HG03039 (cell line): Measurements from ENCODE around the gene CINP.

Source experiments
- ATAC-seq: cut with Tn5 transposase; IDR thresholded peaks from one replicate; pipeline ENCODE4 v1.9.1; 2021; ENCODE audit warnings: mild to moderate bottlenecking, moderate library complexity; ENCODE audit not compliant: unreplicated experiment

Gene CINP

GRCh38 chr14:102362545-102363181 lies at the start of gene CINP, which contains the start of gene TECPR2:
Gene CINP, minus strand, starts transcription at chr14:102362890. Its CDS starts 39 bp downstream, at chr14:102362851.
Gene TECPR2, plus strand, starts transcription at chr14:102362941. Its CDS starts 13,781 bp downstream, at chr14:102376722.
- peak; percentile 85 for ATAC-seq

DNA sequence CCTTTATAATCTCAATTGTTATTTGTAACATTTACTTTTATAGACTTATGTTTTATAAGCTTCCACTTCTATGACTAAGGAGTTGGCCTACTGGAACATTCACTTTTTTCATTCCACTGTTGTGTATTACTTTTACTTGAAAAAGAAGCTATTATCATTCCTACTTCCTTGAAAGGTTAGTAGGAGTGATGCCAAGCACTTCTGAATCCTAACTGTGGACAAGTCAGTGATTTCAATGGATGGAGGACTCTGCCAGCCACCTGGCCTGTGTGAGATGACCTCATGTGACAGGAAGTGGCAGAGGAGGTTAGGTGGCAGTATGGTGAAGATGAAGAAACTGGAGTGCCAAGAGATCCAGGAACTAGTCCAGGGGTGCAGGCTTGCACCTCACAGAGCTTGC lies 46.0 kb upstream of the CINP start:
- ATAC-seq = no peak

GRCh38 chr14:102407258-102407657 lies 44.6 kb upstream of the CINP start:
- ATAC-seq = no peak

DNA sequence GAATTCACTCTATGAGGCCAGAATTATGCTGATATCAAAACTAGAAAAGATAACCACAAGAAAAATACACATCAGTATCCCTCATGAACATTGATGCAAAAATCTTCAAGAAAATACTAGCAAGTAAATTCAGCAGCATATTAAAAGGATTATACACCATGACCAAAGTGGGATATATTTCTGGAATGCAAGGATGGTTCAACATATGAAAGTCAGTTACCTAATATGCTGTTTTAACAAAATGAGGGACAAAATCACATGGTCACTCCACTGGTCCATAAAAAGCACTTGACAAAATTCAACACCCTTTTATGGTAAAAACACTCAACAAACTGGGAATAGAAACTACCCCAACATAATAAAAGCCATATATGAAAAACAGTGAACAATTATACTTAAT lies 40.3 kb upstream of the CINP start:
- no peak for ATAC-seq

- ATAC-seq = no peak
Measured at GRCh38 chr14:102396521-102396920, 33.8 kb upstream of the CINP start.

- no peak for ATAC-seq
Measured at GRCh38 chr14:102394717-102395375, 32.2 kb upstream of the CINP start.

DNA sequence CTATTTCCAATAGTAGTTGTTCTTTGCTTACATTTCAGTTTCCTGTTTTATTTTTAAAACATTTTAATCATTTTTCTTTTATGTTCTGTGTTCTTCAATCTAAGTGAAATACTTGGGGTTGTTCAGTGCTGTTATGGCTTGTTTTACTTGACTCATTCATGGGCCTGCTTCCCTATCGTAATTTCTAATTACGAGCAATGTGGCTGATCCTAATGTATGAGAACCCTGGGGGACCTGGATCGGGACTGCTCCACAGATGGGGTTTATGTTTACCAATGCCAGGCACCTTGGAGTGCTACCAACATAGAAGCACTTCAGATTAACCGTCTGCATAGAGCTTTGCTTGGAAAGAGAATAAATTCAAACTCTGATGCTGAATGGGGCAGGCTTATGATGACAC lies 29.8 kb upstream of the CINP start:
- no peak for ATAC-seq

DNA sequence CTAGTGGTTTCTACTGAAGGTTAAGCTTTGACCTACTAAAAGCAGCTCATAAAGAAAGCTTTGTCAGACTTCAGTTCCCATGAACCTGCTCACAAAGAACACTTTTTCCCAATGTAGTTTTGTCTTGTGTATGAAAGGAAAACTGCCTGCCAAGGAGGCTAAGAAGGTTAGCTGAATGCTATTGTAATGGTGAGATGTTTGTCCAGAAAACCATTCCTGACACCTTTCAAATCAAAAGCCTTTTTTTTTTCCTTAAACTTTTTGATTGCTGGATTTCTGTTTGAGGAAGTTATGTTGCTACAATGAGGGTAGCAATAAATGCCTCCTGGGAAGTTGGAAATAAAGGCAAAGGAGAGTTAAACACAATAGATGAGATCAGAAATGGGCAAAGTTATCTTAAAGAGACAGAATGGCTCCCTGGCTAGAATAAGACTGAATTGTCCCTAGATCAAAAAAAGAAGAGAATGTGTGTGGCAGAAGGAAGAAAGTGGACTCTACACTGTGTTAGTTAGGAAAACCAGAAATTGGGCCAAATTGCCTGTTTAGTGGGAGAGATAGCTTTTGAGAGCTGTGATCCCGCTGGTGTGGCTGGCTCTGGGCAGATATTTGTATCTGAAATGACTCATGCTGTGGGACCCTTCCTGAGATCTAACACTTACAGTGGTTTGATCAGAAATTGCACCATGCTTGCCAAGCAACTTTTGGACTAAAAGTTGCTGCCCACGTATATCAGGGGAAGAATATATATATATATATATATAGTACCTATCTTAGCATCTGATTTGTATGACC lies 27.6 kb upstream of the CINP start:
- no peak for ATAC-seq

- ATAC-seq = no peak
Measured at GRCh38 chr14:102389246-102389645, 26.6 kb upstream of the CINP start.

- no peak for ATAC-seq
Measured at GRCh38 chr14:102387086-102387485, 24.4 kb upstream of the CINP start.

DNA sequence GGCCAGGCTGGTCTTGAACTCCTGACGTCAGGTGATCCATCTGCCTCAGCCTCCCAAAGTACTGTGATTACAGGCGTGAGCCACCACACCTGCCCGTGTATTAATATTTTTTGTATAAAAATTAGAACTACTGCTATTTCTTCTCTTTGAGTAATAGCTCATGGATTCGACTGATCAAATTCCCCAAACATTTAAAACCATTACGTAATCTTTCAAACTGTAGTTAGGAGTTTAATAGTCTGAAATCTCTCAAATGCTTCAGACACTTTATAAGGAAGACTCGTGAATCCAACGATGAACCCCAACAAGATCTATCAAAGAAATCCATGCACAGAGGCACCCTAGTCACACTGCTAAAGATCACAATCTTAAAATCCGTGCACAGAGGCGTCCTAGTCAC lies 16.1 kb upstream of the CINP start:
- no peak for ATAC-seq

GRCh38 chr14:102377696-102378095 lies 15.0 kb upstream of the CINP start:
- ATAC-seq = no peak

- no peak for ATAC-seq
Measured at GRCh38 chr14:102375119-102375518, 12.4 kb upstream of the CINP start.

DNA sequence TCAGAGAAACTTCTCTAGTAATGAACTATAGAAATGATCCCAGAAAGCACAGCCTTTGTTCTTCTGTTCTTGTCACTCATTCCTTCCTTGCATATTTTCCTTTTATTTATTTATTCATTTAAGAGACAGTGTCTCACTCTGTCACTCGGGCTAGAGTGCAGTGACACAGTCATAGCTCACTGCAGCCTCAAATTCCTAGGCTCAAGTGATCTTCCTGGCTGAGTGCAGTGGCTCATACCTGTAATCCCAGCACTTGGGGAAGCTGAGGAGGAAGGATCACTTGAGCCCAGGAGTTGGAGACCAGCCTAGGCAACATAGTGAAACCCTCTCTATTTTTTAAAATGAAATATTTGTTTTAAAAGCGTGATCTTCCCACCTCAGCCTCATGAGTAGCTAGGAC lies 11.6 kb upstream of the CINP start:
- no peak for ATAC-seq

- ATAC-seq = no peak
Measured at GRCh38 chr14:102373110-102373509, 10.4 kb upstream of the CINP start.

- no peak for ATAC-seq
Measured at GRCh38 chr14:102371361-102371760, 8.7 kb upstream of the CINP start.

- ATAC-seq = no peak
Measured at GRCh38 chr14:102370305-102370809, 7.7 kb upstream of the CINP start.

DNA sequence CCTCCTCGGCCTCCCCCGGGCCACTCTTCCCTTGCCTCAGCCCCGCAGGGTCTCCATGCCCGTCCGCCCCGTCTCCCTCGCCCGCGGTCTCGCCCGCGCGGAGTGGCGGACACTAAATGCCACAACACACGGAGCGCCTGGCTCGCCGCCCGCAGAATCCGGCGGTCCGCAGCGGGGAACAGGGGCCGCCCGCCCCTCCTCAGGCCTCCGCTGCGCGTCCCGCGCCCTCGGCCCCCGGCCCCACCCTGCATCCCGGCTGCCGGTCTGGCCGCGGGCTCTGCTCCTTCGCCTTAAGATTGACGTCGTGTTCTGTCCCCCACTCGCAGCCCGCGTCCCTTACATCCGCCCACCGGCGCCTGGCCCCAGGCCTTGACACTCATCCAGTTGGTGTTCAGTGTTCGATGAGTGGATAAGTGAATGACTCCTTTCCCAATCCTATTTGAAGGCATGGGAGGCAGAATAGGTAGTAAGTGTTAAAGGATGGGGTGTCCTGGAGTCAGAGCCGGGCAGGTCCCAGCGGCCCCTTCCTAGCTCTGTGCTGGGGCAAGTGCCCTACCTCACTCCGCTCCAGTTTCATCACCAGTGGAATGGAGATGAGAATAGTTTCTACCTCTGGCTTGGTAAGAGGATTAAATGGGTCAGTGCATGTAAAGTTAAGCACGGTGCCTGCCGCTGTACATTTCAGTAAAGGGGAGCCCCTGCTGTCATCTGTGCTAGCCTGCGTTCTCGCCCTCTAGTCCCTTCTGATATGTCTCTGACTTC lies 673 bp upstream of the CINP start:
- ATAC-seq = peak; percentile 19

DNA sequence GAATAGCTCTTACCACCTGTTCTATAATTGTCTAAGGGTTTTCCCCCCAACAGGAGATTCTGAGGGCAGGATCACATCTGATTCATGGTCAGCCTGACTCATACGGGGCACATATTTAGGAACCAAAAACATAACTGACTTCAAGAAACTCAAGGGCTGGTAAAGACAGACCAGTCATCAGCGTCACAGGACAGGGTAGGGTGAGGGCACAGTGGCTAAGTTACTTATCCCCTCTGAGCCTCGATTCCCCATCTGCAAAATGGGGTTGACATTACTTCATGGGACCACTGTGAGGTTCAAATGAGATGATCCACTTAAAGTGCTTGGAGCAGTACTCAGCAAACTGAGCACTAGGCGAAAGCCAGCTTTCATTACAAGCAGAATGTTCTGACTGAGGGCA lies 606 bp downstream of the CINP start:
- ATAC-seq = peak; percentile 39

GRCh38 chr14:102360388-102360787 lies 2.3 kb downstream of the CINP start:
- no peak for ATAC-seq

GRCh38 chr14:102359341-102359740 lies 3.3 kb downstream of the CINP start:
- ATAC-seq = no peak
